Activated T-cell treated with anti-CD3 and anti-CD28 coated beads, Interleukin-2, amount 50 U/mL, for 4 hours (primary cell): ENCODE results near the gene NPTXR. TPM values are rescaled to one million over a fixed set of nuclear protein-coding genes. Genes with fewer than 3 reads are reported as not detected.

Experiments used
- ATAC-seq, 2 donors: fragments of 200-7000 bp; cut with Tn5 transposase; one replicate each; pipeline ENCODE4 v1.10.0; 2021
- DNase-seq: peaks from one replicate; pipeline ENCODE4 v3.0.0-alpha.2; 2020
- H3K27me3 Mint-ChIP-seq: one replicate; pipeline ENCODE4 v1.8.0; 2021; ENCODE audit warnings: low read depth, mixed read lengths
- H3K36me3 Mint-ChIP-seq: one replicate; pipeline ENCODE4 v1.8.0; 2022; ENCODE audit warnings: mixed read lengths; ENCODE audit not compliant: insufficient read depth
- H3K4me1 Mint-ChIP-seq: one replicate; pipeline ENCODE4 v1.8.0; 2021; ENCODE audit warnings: low read depth, mixed read lengths
- H3K4me3 Mint-ChIP-seq: one replicate; pipeline ENCODE4 v1.8.0; 2021; ENCODE audit warnings: mild to moderate bottlenecking, moderate library complexity, mixed read lengths
- H3K9me3 Mint-ChIP-seq: one replicate; pipeline ENCODE4 v1.8.0; 2021; ENCODE audit warnings: mixed read lengths
- total RNA-seq, 3 donors: library from RNA; stranded (reverse); gene quantifications; one replicate each; pipeline ENCODE4 v1.2.1, GENCODE V29; 2021

Gene NPTXR
- total RNA-seq, 3 donors from 2014 or later: 2.0 to 2.5 (median 2.2) TPM

DNA sequence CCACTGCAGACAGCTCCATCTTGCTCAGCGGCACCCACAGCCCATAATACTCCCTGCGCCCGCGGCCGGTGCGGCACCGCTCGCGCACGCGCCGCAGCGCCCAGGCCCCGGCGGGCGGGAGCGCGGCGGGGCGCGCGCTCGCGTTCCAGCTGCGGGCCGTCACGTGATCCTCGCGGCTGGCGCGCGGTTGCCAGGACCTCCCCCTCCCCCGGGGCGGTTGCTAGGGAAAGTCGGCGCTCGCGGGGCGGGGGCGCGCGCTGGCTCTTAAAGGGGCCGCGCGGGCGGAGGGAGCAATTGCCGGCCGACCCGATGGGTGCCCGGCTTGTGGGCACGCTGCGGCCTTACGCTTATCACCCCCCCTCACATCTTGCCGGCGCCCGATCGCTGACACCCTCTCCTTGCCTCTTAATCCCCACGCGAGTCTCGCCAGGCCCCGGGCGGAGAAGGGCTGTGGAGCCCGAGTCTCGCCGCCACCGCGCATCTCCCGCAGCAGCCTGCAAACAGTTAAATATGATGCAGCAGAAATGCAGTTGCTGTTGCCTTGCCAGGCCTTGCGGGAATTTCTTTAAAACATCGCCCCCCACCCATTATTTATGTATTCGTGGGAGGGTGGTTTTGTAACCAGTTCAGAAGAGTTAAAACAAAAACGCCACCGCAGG is 28.5 kb upstream of the NPTXR start, which contains the start of gene CBX6:
TSS of gene CBX6 (minus strand) at position 45 of the 659 bp plus-strand sequence. CDS start at position 19, 26 bp downstream.
- Mint-ChIP-seq H3K9me3 (no peaks in the 10 kb centered on the region), H3K36me3 (peaks cover 12% of the 10 kb centered on the region), H3K4me3 (peak within 1 kb of the TSS; percentile 94), H3K27me3 (peaks cover 2% of the 10 kb centered on the region), H3K4me1 (peaks cover 61% of the 10 kb centered on the region)
- DNase-seq (peak; percentile 94), ATAC-seq (peak; percentile 61 to 65)

DNA sequence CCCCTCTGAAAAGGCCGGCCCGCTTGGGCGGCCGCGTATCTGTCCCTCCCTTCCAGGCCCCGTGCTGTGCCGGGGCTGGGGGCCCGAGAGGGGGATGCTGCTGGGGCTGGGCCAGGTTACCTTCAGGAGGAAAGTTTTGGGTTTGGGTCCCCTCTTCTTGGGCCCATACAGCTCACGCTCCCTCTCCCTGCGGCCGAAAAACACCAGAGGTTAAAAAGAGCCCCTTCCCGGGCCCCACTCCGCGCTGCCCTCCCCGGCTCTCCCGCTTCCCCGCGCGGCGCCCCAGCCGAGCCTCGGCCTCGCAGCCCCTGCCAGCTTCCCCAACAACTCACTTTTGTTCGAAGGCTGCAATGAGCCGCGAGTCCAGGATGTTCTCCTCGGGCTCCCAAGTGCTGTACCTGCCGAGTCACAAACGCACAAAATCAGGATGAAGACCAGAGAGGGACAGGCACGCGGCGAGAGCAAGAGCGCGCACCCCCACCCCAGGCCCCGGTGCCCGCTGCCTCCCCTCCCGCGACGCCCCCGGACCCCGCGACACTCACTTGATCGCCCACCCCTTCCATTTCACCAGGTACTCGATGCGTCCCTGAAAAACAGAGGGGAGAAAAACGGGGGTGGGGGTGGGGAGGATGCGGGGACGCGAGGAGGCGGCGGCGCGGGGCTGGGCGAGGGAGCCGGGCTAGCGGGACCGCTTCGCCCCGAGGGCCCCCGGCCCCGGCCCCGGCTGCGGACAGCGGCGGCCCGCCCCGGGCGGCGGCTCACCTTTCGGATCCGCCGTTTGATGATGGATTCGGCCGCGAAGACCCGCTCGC is 27.7 kb upstream of the NPTXR start:
- ATAC-seq (peak; percentile 4 to 5), DNase-seq (no peak)
- Mint-ChIP-seq H3K9me3 (no peaks in the 10 kb centered on the region), H3K36me3 (peaks cover 12% of the 10 kb centered on the region), H3K4me3 (peak overlapping the region; percentile 94), H3K27me3 (no peaks in the 10 kb centered on the region), H3K4me1 (peaks cover 61% of the 10 kb centered on the region)

DNA sequence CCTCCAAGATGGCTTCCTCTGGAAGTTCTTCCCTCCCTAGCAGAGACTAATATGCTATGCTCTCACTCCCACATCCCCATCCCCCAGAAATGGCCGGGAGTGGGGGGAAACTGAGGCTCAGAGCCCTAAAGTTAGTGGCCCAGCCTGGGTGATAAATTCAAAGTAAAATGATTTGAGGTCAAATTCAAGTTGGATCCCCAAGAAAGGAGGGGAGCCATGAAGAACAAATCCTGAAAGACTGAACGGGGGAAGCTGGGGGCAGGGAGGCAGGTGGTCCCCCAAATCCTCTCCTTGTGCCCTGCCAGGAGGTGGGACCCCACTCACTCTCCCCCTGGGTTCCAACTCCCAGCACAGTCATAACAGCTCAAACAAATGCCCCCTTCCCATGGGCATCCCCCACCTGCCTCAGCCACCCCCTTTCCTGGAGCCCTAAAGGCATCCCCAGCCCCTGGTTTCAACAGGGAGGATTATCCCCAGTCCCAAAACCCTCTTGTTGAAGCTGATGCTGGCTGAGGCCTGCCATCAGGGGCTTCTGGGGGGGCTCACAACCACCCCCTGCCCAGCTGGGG is 27.0 kb upstream of the NPTXR start:
- Mint-ChIP-seq H3K9me3 (no peaks in the 10 kb centered on the region), H3K27me3 (no peaks in the 10 kb centered on the region), H3K4me3 (peak overlapping the region; percentile 94), H3K36me3 (peaks cover 12% of the 10 kb centered on the region), H3K4me1 (peaks cover 57% of the 10 kb centered on the region)
- DNase-seq (no peak), ATAC-seq (no peak)

DNA sequence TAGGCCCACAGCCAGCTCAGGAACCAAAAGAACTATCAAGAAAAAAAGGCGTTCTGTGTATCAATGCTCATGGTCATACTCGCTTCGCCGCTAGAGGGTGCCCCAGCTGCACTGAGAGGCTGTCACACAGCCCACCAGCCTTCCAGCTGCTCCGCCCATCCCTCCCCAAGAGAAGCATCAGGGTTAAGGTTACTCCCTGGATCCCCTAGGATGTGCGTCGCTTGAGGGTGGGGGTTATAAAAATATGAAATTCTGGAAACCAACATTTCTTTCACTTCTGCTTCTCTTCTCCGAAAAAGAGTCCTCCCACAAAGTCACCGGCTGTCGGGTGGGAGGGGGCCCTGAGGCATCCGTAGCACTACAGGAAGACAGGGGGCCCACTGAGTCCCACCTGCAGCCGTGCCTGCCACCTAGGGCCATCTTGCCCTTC is 26.5 kb upstream of the NPTXR start:
- Mint-ChIP-seq H3K9me3 (no peaks in the 10 kb centered on the region), H3K4me3 (peak overlapping the region; percentile 94), H3K27me3 (no peaks in the 10 kb centered on the region), H3K36me3 (peaks cover 12% of the 10 kb centered on the region), H3K4me1 (peaks cover 56% of the 10 kb centered on the region)
- DNase-seq (peak; percentile 87), ATAC-seq (peak; percentile 23 to 24)

DNA sequence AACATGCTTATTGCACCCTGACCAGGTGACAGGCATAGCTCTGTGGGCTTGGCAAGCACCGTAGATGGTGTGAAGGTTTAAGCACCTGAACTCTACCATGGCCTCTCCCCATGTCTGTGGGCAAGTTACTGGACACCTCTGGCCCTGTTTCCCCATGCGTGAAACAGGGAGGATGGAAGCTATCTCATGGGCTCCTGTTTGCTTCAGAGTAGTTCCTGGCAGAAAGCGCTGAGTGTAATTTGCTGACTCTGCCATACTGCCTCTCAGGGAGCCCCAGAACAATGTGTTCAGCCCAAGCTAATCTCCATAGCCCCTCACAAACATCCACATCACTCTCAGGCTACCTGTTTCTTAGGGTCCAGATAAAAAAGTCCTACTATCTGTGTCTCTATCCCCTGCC is 25.8 kb upstream of the NPTXR start:
- no peak for ATAC-seq
- no peak for DNase-seq
- Mint-ChIP-seq H3K9me3 (no peaks in the 10 kb centered on the region), H3K4me3 (peak overlapping the region; percentile 94), H3K36me3 (peaks cover 12% of the 10 kb centered on the region), H3K27me3 (no peaks in the 10 kb centered on the region), H3K4me1 (peaks cover 50% of the 10 kb centered on the region)

DNA sequence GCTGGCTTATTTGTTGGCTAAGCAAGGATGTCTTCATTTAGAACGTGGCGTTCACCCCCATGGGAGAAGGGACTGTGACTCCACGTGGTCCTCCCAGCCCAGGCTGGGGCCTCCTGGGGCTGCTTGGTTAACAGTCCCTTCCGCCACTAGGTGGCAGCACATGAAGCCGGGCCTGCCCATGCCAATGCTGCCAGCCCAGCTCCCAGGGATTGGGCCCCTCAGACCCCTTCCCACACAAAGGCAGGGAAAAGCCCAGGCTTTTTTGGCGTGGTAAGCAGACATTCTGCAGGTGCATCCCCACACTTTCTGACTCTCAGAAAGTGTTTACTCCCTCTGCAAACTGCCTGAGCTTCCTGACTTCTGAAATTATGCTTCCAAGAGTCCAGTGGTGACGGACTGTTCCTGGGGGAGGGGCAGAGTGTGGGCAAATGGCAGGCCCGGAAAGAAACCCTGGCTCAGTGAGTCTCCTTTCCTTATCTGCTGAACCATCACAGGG is 25.1 kb upstream of the NPTXR start:
- peak overlapping the region; percentile 24 for H3K4me3 Mint-ChIP-seq
- DNase-seq (peak; percentile 85), ATAC-seq (peak; percentile 36 to 41)
- no peaks in the 10 kb centered on the region for H3K9me3 Mint-ChIP-seq
- H3K4me1 Mint-ChIP-seq: peaks cover 45% of the 10 kb centered on the region
- H3K36me3 Mint-ChIP-seq: peaks cover 14% of the 10 kb centered on the region
- no peaks in the 10 kb centered on the region for H3K27me3 Mint-ChIP-seq

DNA sequence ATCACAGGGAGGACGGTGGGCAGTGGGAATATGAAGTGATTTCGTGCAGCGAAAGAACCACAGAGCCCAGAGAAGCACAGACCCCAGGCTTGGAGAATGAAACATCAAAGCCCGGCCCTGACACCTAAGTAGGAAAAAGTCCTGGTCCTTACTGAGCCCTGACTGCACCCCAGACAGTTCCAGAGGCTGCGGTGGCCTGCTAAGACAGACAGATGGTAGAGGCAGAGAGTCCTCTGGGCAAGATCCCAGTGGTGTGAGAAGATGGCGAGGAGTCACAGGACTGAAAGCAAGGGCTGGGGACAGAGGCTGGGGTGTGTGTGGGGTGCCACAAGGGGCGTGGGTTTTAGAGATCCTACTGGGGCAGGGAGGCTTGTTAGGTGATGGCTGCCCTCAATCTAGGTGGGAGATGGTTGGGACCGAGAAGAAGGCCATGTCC is 24.5 kb upstream of the NPTXR start:
- H3K4me1 Mint-ChIP-seq: peaks cover 39% of the 10 kb centered on the region
- no peak for ATAC-seq
- DNase-seq: no peak
- no peaks in the 10 kb centered on the region for H3K9me3 Mint-ChIP-seq
- peak overlapping the region; percentile 37 for H3K4me3 Mint-ChIP-seq
- H3K36me3 Mint-ChIP-seq: peaks cover 14% of the 10 kb centered on the region
- no peaks in the 10 kb centered on the region for H3K27me3 Mint-ChIP-seq

DNA sequence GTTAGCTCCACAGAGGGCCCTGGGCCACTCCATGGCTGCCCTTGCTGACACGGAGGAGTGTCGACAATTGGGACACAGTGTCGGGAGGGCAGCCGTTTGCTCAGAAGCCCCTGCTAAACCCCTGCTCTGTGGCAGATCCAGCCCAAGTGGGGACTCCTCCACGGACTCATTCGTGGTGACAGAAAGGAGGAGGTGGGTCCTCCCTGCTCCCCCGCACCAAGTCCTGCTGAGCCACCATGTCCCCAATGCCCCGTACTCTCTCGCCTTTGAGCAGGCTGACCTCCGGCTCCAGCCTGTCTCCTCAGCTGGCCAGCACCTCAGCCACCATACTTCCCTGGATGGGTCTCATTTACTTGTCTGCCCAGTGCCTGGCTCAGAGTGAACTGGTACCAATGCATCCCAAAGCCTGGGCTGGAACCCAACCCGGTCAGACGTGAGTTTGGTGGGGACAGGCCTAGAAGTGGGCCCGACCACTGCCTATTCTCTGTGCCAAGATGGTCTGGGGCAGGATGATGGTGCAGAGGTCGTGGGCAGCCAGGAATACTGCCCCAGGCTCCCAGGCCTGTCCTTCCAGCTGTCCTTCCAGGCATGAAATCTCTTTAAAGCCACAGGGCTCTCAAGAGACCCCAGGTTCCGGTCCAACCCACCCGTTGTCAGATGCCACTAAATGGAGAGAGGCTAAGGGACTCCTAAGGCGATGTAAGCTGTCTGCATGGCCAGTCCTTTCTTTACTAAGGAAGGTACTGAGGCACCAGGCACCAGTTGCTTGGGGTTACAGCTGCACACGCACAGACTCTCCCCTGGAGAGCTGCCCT is 23.9 kb upstream of the NPTXR start:
- no peaks in the 10 kb centered on the region for H3K27me3 Mint-ChIP-seq
- H3K4me3 Mint-ChIP-seq: no peak overlapping the region
- H3K9me3 Mint-ChIP-seq: no peaks in the 10 kb centered on the region
- DNase-seq (no peak), ATAC-seq (no peak)
- peaks cover 14% of the 10 kb centered on the region for H3K36me3 Mint-ChIP-seq
- peaks cover 37% of the 10 kb centered on the region for H3K4me1 Mint-ChIP-seq

DNA sequence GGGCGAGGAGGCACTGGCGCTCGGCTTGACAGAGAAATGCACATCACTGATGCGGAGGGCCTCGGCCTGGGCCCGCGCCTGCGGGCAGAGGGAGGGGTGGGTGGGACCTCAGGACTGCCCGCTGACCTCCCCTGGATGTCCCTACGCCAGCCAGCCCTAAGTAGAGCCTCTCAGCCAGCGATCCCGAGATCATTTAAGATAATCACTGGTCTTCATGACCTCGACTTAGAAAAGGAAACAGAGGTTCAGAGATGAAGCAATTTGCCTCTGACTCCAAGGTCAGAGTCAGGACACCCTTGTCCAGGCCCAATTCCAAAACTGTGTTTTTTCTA is 23.3 kb upstream of the NPTXR start:
- Mint-ChIP-seq H3K4me1 (peaks cover 33% of the 10 kb centered on the region), H3K27me3 (no peaks in the 10 kb centered on the region), H3K36me3 (peaks cover 14% of the 10 kb centered on the region), H3K4me3 (no peak overlapping the region), H3K9me3 (no peaks in the 10 kb centered on the region)
- ATAC-seq (no peak), DNase-seq (no peak)

DNA sequence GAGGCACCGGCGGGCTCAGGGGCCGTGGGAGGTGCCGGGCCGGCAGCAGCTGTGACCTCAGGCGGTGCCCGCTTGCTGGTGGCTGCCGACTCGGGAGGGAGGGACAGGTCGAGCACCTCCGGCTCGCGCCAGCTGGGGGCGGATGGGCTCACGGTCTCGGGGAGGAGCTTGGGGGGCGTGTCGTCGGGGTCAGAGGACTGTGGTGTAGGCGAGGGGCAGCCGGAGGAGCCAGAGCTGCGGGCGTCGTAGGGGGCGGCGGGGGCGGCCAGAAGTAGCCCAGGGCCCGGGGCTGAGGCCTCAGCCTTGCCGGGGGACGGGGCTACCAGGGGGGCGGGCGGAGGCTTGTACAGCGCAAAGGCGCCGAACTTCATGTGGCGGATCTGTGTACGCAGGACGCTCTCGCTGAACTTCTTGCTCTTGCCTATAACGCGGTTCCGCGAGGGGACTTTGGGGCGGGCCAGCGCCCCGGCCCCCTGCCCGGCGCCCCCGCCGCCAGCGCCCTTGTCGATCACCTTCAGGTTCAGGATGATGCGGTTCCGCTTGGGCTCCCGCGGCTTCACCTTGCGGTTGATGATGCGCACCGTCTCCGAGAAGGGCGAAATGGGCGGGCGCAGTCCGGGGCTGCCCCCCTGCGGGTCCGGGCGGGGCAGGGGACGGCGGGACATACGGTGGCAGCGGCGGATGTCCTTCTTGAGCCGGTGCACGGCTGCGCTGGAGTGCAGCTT is 22.7 kb upstream of the NPTXR start:
- Mint-ChIP-seq H3K4me1 (peaks cover 33% of the 10 kb centered on the region), H3K27me3 (no peaks in the 10 kb centered on the region), H3K9me3 (no peaks in the 10 kb centered on the region), H3K36me3 (peaks cover 14% of the 10 kb centered on the region), H3K4me3 (no peak overlapping the region)
- no peak for ATAC-seq
- DNase-seq: no peak

DNA sequence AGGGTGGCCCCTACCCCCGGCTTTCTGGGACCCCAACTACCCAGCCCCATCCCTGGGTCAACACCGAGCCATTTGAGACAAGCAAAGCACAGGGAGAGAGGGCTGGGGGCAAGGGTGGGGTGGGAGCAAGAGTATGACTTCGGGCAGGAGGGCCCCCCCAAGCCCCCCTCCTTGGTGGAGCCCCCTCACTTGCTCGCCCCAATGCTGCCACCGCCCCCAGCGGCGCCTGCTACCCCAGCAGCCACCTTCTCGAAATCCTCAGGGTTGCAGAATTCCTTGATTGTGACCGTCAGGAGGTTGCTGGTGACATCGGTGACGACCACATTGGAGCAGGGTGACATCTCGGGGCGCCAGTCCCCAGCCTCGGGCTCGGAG is 22.2 kb upstream of the NPTXR start:
- Mint-ChIP-seq H3K4me3 (no peak overlapping the region), H3K4me1 (peaks cover 32% of the 10 kb centered on the region), H3K9me3 (no peaks in the 10 kb centered on the region), H3K36me3 (peaks cover 14% of the 10 kb centered on the region), H3K27me3 (no peaks in the 10 kb centered on the region)
- DNase-seq (no peak), ATAC-seq (no peak)

DNA sequence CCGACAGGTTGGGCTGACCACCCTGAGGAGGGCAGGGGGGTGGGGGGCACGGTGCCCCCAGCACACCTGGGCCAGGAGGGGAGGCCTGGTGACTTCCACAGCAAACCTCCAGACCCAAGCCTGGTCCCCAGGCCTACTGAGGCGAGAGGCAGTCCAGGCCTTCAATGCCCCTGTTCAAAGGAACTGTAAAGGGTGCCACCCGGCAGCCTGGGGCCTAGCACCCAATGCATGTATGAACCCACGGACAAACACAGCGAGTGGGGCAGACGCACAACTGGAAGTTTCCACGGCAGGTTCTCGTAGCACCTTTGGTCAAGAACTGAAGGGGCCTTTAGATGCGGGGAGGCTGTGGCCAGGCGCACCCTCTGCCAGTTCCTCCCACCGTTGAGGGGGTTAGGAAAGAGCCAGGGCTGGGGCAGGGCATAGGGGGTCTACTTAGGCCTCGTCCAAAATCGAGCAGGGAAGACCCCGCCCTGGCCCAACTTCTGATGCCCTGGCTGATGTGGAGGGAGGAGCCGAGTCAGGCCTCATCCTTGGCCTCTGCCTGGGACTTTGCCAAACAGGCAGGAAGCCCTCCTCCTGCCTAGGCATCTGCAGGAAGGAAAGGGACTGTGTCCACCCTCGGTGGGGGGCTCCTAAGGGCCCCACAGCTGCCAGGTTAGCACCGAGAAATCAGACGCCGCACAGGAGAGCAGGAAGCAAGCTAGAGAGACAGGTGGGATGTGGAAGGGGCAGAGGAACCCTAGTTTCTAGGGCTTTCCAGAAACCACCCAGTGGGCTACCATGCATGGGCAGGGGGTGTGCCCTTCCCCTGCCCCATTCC is 21.6 kb upstream of the NPTXR start:
- ATAC-seq (no peak), DNase-seq (no peak)
- Mint-ChIP-seq H3K27me3 (no peaks in the 10 kb centered on the region), H3K4me3 (no peak overlapping the region), H3K9me3 (no peaks in the 10 kb centered on the region), H3K4me1 (peaks cover 27% of the 10 kb centered on the region), H3K36me3 (peaks cover 11% of the 10 kb centered on the region)
